HepG2 (cell line): Measurements from ENCODE around the gene ATP11A. TPM values are rescaled to one million over a fixed set of nuclear protein-coding genes. Genes with fewer than 3 reads are reported as not detected.

ENCODE experiments used
- ATAC-seq: fragments of 200-7000 bp; cut with Tn5 transposase; 3 replicates; pipeline ENCODE4 v1.9.1; 2020; ENCODE audit warnings: mild to moderate bottlenecking, moderate library complexity
- BruUV-seq: library from RNA; stranded (reverse); fragments of 400-500 nt; replicated peaks from 2 replicates; lab custom pipeline; 2021; lab: Mats Ljungman, UMichigan
- CTCF ChIA-PET: fragments of 300-600 bp; formaldehyde crosslinking; extraction: SDS; loops from one replicate; lab custom pipeline; 2021; ENCODE audit warnings: low total read pairs, inconsistent platforms, low intra/inter-chr PET ratio; lab: Yijun Ruan, JAX
- POLR2A ChIA-PET: fragments of 350-600 bp; sonication (Branson Sonifier 250); formaldehyde crosslinking; loops from one replicate; lab custom pipeline; 2020; ENCODE audit warnings: antibody characterized with exemption, inconsistent platforms; lab: Yijun Ruan, JAX
- DNase-seq: peaks from one replicate; pipeline ENCODE4 v3.0.0-alpha.2; 2015; ENCODE audit warnings: low spot score
- FAIRE-seq: peaks from 3 replicates; lab custom pipeline; 2011; peaks lifted over from hg19 to GRCh38; lab: Jason Lieb, UNC
- H2AFZ ChIP-seq: one replicate; pipeline ENCODE4 v1.6.1; 2011; ENCODE audit warnings: low read length, inconsistent platforms
- H3K27ac ChIP-seq: fragments of 300-600 bp; 3 replicates; pipeline ENCODE4 v1.8.0; 2011; ENCODE audit warnings: mixed run types, mild to moderate bottlenecking, mixed read lengths, low read length, inconsistent platforms; ENCODE audit not compliant: insufficient read depth; ENCODE audit errors: extremely low read length
- H3K27me3 ChIP-seq, 2 experiments: fragments of 200-600 bp in 1 of 2; 2 replicates in 1 of 2; 3 replicates in 1 of 2; pipeline versions ENCODE4 v1.6.0 to v1.8.0; 2011; ENCODE audit warnings: low read length in 2 of 2, mild to moderate bottlenecking in 2 of 2, moderate library complexity in 2 of 2, inconsistent platforms in 1 of 2; ENCODE audit not compliant: insufficient read depth in 2 of 2, control insufficient read depth in 1 of 2
- H3K36me3 ChIP-seq, 2 experiments: fragments of 200-600 bp in 1 of 2; replicated peaks in 1 of 2; 2 replicates in 1 of 2; 3 replicates in 1 of 2; pipeline versions ENCODE4 v1.5.1 to v1.8.0; 2011; ENCODE audit warnings: low read length in 2 of 2, inconsistent platforms in 1 of 2; ENCODE audit not compliant: insufficient read depth in 2 of 2, control insufficient read depth in 1 of 2
- H3K4me1 ChIP-seq: 2 replicates; pipeline ENCODE4 v1.5.1; 2012; ENCODE audit warnings: low read length, inconsistent platforms; ENCODE audit not compliant: insufficient read depth
- H3K4me2 ChIP-seq: 2 replicates; pipeline ENCODE4 v1.6.0; 2011; ENCODE audit warnings: low read depth, low read length, inconsistent platforms
- H3K4me3 ChIP-seq, 3 experiments: fragments of 200-600 bp in 1 of 3; sonication (generic), shearing (Covaris generic) in 1 of 3; replicated peaks in 1 of 3; 2 replicates each; pipeline ENCODE4 v1.5.1; 2011 to 2016; ENCODE audit warnings: low read length in 3 of 3, inconsistent platforms in 2 of 3, low read depth in 2 of 3, mild to moderate bottlenecking in 2 of 3, control low read depth in 1 of 3, mixed read lengths in 1 of 3; ENCODE audit not compliant: insufficient read depth in 1 of 3
- H3K79me2 ChIP-seq: one replicate; pipeline ENCODE4 v1.6.1; 2011; ENCODE audit warnings: low read length, inconsistent platforms; ENCODE audit not compliant: insufficient read depth
- H3K9ac ChIP-seq: 2 replicates; pipeline ENCODE4 v1.6.0; 2011; ENCODE audit warnings: mild to moderate bottlenecking, low read depth, low read length, inconsistent platforms; ENCODE audit not compliant: insufficient read depth
- H3K9me3 ChIP-seq: 2 replicates; pipeline ENCODE4 v1.5.1; 2012; ENCODE audit warnings: mild to moderate bottlenecking, low read length
- H4K20me1 ChIP-seq: 2 replicates; pipeline ENCODE4 v1.6.0; 2011; ENCODE audit warnings: inconsistent platforms, mild to moderate bottlenecking, low read length, moderate library complexity; ENCODE audit not compliant: insufficient read depth
- AGO2 ChIP-seq: fragments of 200-400 bp; formaldehyde crosslinking; optimal IDR thresholded peaks from 2 replicates; pipeline ENCODE3; 2017; ENCODE audit warnings: mild to moderate bottlenecking, low read depth, low read length, moderate library complexity
- CREBL2 ChIP-seq: sonication (generic); formaldehyde crosslinking; IDR thresholded peaks from 2 replicates; pipeline ENCODE4 v1.8.1; 2023; ENCODE audit warnings: missing genetic modification reagents, mild to moderate bottlenecking, borderline replicate concordance
- FOXC1 ChIP-seq: sonication (generic); formaldehyde crosslinking; IDR thresholded peaks from 2 replicates; pipeline ENCODE4 v1.8.0; 2022; ENCODE audit warnings: mild to moderate bottlenecking, missing genetic modification reagents, borderline replicate concordance
- HNRNPK ChIP-seq: fragments of 200-400 bp; formaldehyde crosslinking; IDR thresholded peaks from 2 replicates; pipeline ENCODE4 v1.6.1; 2018; ENCODE audit warnings: low read length, low read depth, moderate library complexity, mild to moderate bottlenecking; ENCODE audit not compliant: poor library complexity, severe bottlenecking
- KAT8 ChIP-seq: IDR thresholded peaks from 2 replicates; pipeline ENCODE4 v1.6.1; 2016; ENCODE audit warnings: missing genetic modification reagents, missing compliant biosample characterization
- MED1 ChIP-seq: sonication (generic); formaldehyde crosslinking; IDR thresholded peaks from 2 replicates; pipeline ENCODE4 v1.4.0; 2020; ENCODE audit warnings: missing genetic modification reagents
- RBFOX2 ChIP-seq: fragments of 200-400 bp; formaldehyde crosslinking; IDR thresholded peaks from 2 replicates; pipeline ENCODE4 v1.6.1; 2017; ENCODE audit warnings: low read depth, mild to moderate bottlenecking, low read length
- RBM22 ChIP-seq: fragments of 200-400 bp; formaldehyde crosslinking; optimal IDR thresholded peaks from 2 replicates; pipeline ENCODE3; 2017; ENCODE audit warnings: mild to moderate bottlenecking, low read length, moderate library complexity
- ZUFSP ChIP-seq: sonication (generic); formaldehyde crosslinking; IDR thresholded peaks from 2 replicates; pipeline ENCODE4 v1.9.0; 2021; ENCODE audit warnings: missing genetic modification reagents, mild to moderate bottlenecking, borderline replicate concordance
- WGBS: methylation state at CpG from one replicate; pipeline ENCODE4 v1.1.6; 2017; ENCODE audit warnings: low lambda C conversion rate; 5-methylcytosine and 5-hydroxymethylcytosine counted together
- in situ Hi-C: cut with HindIII; loops from 2 replicates; pipeline ENCODE4 v1.10.0; 2017; ENCODE audit warnings: low pct_unique_long_range_greater_than_20kb; ENCODE audit not compliant: extremely low pct_ligation_motif_present
- intact Hi-C: fragments of 100-400 bp; cut with micrococcal nuclease; formaldehyde crosslinking; loops from one replicate; pipeline ENCODE4 v1.10.0; 2022; ENCODE audit not compliant: unreplicated experiment
- polyA plus RNA-seq, 8 experiments: library from polyadenylated mRNA; depleted of rRNA in 3 of 8; stranded (reverse) in 7 of 8; unstranded in 1 of 8; fragments of >200 nt; fragmentation: Illumina TruSeq in 4 of 8; extraction: Trizol in 4 of 8; gene quantifications; 2 replicates each; pipeline versions ENCODE4 v1.2.1 to v1.2.3, GENCODE V29; 2011 to 2016; ENCODE audit warnings: low read depth in 4 of 8, missing spikeins in 1 of 8, mixed read lengths in 1 of 8; ENCODE audit not compliant: insufficient read depth in 1 of 8
- total RNA-seq, 5 experiments: library from RNA; depleted of rRNA; stranded (reverse); fragments of >200 nt; fragmentation: Illumina TruSeq; extraction: Trizol; gene quantifications; 2 replicates each; pipeline ENCODE4 v1.2.3, GENCODE V29; 2016; ENCODE audit warnings: low read depth in 1 of 5

ATP11A gene
- total and polyA plus RNA-seq, 2 of the 13 experiments (the other 11 are each of a cell fraction or from before 2014, with no cell fraction given), result 18.4 to 20.1 TPM

- no peak for TF ChIP-seq ZUFSP (CRISPR knock-in tag)
- peak; percentile 45 for TF ChIP-seq RBM22
- TF ChIP-seq KAT8 (CRISPR knock-in tag), result no peak
- TF ChIP-seq CREBL2 (CRISPR knock-in tag), result no peak
- no peak for TF ChIP-seq FOXC1 (CRISPR knock-in tag)
These were observed 6.4 kb downstream of the ATP11A start (continued) for GRCh38 chr13:112696001-112696868.

- CTCF ChIA-PET, result no interaction called here
- no TSS peak for BruUV-seq
- H3K4me3 ChIP-seq, result peak overlapping the region in 1 of 3 experiments; percentile 23; a peak in 1 of 6 replicates
These were observed 7.1 kb downstream of the ATP11A start for GRCh38 chr13:112696869-112697465.

More at GRCh38 chr13:112696869-112697465, 7.1 kb downstream of the ATP11A start:
- intact Hi-C loops (no loop called here), in situ Hi-C loops (no loop called here)
- peaks cover 81% of the 10 kb centered on the region for H4K20me1 ChIP-seq
- TF ChIP-seq AGO2 (peak; percentile 59), RBFOX2 (peak; percentile 50; the same call in 1 of the 2 replicates), HNRNPK (no peak), MED1 (CRISPR knock-in tag) (no peak)
- no peaks in the 10 kb centered on the region for H3K27me3 ChIP-seq
- DNase-seq, result no peak
- WGBS, result 97% methylated on average over 25 of the region's 34 CpGs
- POLR2A ChIA-PET, result no interaction called here
- H3K27ac ChIP-seq, result peak overlapping the region; percentile 31
- H3K79me2 ChIP-seq, result peaks cover 95% of the 10 kb centered on the region
- no peak for FAIRE-seq
- H3K9ac ChIP-seq, result no peak overlapping the region
- H3K4me2 ChIP-seq, result peak overlapping the region; percentile 6; the same call in 1 of the 2 replicates
- H3K36me3 ChIP-seq, result peaks cover 16 to 47% of the 10 kb centered on the region in 2 experiments
- no peaks in the 10 kb centered on the region for H3K9me3 ChIP-seq
- ATAC-seq, result no peak
- peaks cover 88% of the 10 kb centered on the region for H3K4me1 ChIP-seq
- no peak overlapping the region for H2AFZ ChIP-seq
